Skeletal muscle tissue (tissue), 4 donors: ENCODE measurements around the gene MAP4K4. TPM values are rescaled to one million over a fixed set of nuclear protein-coding genes. Genes with fewer than 3 reads are reported as not detected.
A peak's percentile ranks its signal among the peaks of the same experiment; 100 is the strongest.

Source experiments
- H3K27ac ChIP-seq: one replicate; pipeline ENCODE4 v1.7.0; 2013; ENCODE audit warnings: mild to moderate bottlenecking, low read depth, low read length, inconsistent platforms
- H3K27me3 ChIP-seq, 3 donors: one replicate each; pipeline ENCODE4 v1.7.0; 2013; ENCODE audit warnings: low read length in 3 of 3; ENCODE audit not compliant: control insufficient read depth in 3 of 3, insufficient read depth in 3 of 3
- H3K36me3 ChIP-seq, 3 donors: one replicate each; pipeline ENCODE4 v1.7.0; 2013; ENCODE audit warnings: low read length in 3 of 3; ENCODE audit not compliant: control insufficient read depth in 3 of 3, insufficient read depth in 3 of 3
- H3K4me1 ChIP-seq, 3 donors: one replicate each; pipeline ENCODE4 v1.7.0; 2013; ENCODE audit warnings: low read length in 3 of 3, mild to moderate bottlenecking in 3 of 3; ENCODE audit not compliant: control insufficient read depth in 3 of 3, insufficient read depth in 3 of 3
- H3K4me3 ChIP-seq, 3 donors: one replicate each; pipeline ENCODE4 v1.7.0; 2013; ENCODE audit warnings: low read length in 3 of 3
- H3K9ac ChIP-seq, 3 donors: one replicate each; pipeline ENCODE4 v1.7.0; 2013; ENCODE audit warnings: low read length in 3 of 3, mild to moderate bottlenecking in 3 of 3, moderate library complexity in 2 of 3, low read depth in 1 of 3
- H3K9me3 ChIP-seq, 3 donors: one replicate each; pipeline ENCODE4 v1.7.0; 2013; ENCODE audit warnings: low read length in 3 of 3; ENCODE audit not compliant: control insufficient read depth in 3 of 3
- total RNA-seq: library from RNA; depleted of rRNA; stranded (reverse); fragments of >200 nt; gene quantifications from one replicate; pipeline ENCODE4 v1.2.3, GENCODE V29; 2014
- donor health status: Osteomylitis.

MAP4K4 gene
- total RNA-seq = 77.2 TPM

DNA sequence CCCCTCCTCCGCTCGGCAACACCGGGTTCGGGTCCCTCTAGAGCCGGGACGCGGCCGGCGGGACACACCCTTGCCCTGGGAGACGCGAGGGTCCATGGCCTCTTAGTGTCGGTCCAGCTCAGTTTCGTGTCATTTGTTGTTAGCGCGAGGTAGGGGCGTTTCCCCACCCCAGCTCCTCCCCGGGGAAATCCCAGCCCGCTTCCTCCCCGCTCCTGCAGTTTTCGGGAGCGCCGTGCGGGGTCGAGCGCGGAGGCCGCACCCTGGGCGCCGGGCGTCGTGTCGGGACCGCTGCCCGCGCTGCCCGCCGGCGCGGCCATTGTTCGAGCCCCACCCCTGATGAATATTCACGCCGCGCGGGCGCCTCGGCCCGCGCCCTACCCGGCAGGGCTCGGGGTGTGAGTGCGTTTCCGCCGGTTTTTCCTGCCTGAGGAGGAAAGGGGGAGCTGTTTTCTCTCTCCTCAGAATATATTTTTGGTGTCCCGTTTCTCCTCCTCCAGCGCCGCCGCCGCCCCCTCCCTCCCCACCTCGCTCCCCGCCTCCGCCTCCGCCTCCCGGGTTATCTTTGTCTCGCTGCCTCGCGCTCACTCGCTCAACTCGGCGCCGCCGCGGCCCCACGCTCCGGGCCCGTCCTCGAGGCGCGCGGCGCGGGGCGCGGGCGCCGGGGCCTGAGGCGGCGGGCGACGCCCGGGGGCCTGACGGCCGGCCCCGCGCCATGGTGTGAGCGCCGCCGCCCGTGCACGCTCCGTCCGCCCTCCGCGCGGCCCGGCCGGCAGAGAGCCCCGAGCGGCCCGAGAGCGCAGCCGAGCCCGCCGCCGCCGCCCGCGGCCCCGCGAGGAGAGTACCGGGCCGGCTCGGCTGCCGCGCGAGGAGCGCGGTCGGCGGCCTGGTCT lies at the start of gene MAP4K4:
MAP4K4 (plus strand) TSS at position 584 of the 890 bp plus-strand sequence. CDS start 374 bp downstream, outside the sequence.
- Histone ChIP-seq H3K9me3 (peaks cover 0 to 2% (median 0%) of the 10 kb centered on the region in 3 donors), H3K4me3 (peak within 1 kb of the TSS; percentile 78 to 87 (median 79)), H3K27me3 (no peaks in the 10 kb centered on the region), H3K9ac (peak within 1 kb of the TSS; percentile 77 to 85 (median 79)), H3K4me1 (peaks cover 17 to 19% (median 18%) of the 10 kb centered on the region in 3 donors), H3K27ac (peak within 1 kb of the TSS; percentile 84), H3K36me3 (no peaks in the 10 kb centered on the region)

DNA sequence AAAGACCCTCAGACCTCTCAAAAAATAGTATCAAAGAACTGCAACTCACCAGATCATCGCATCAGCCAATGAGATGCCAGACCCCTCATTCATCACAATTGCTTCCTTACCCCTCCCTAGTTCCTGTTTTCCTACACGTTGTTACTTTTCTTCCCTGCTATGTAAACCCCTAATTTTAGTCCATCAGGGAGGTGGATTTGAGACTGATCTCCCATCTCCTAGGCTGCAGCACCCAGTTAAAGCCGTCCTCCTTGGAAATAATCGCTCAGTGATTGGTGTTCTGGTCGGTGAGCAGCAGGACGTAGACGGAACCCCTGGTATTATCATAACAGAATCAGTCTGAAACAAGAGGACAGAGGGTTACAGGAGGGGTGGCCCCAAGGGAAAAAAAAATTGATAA lies 44.0 kb upstream of the MAP4K4 start:
- Histone ChIP-seq H3K9ac (no peak overlapping the region), H3K4me3 (no peak overlapping the region), H3K27me3 (no peaks in the 10 kb centered on the region), H3K27ac (no peak overlapping the region), H3K9me3 (no peaks in the 10 kb centered on the region), H3K36me3 (no peaks in the 10 kb centered on the region), H3K4me1 (peaks cover 0 to 3% (median 0%) of the 10 kb centered on the region in 3 donors)

DNA sequence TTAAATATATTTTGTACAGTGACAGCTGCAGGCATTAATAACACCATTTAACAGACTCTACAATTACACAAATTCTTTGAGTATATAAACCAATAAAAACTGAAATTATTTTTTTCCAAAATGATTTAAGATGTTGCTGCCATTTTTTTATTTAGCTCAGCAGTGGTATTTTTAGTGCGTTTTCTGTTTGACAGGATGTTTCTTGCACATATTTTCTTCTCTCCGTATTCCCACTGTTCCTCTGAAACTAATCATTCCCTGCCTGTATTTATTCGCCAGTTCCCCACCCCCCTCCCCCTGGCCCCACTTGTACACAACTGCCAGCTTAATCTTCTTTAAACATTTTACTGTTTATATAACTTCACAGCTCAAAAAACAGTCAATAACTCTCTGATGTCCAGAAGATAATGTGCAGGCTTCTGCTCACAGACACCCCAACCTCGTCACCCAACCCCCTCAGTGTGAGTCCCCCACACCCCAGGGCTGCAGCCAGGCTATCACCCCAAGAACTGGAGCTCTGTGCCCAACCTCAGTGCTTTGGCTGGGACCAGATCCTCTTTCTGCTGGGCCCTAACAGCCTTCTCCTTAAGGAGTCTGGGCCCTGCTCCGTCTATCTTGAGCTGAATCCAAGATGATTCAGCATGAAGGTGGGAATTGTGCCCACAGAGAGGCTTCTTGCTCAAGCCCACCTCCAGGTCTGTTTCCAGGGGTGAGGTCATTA lies 41.6 kb upstream of the MAP4K4 start:
- Histone ChIP-seq H3K27me3 (no peaks in the 10 kb centered on the region), H3K9me3 (no peaks in the 10 kb centered on the region), H3K9ac (no peak overlapping the region), H3K27ac (no peak overlapping the region), H3K36me3 (no peaks in the 10 kb centered on the region), H3K4me1 (peaks cover 0 to 3% (median 0%) of the 10 kb centered on the region in 3 donors), H3K4me3 (no peak overlapping the region)

DNA sequence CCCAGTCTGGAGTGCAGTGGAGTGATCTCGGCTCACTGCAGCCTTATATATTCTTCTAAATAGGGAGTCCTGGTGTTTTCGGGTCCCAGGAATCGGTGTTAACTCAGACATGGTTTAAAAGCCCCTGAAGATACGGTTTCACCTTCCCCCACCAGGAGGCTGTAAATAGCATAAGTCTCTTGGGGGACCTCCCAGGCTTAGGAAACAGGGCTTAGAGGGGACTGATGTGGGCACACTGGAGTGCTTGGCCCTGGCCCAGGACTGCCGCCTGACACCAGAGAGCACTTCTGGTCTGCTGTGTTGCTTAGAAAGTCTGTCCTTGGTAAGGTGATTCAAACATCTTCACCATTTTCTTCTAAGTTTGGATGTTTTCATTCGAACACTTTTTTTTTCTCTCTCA lies 39.7 kb upstream of the MAP4K4 start:
- H3K27ac ChIP-seq = no peak overlapping the region
- H3K27me3 ChIP-seq = no peaks in the 10 kb centered on the region
- no peak overlapping the region for H3K4me3 ChIP-seq
- H3K36me3 ChIP-seq = no peaks in the 10 kb centered on the region
- H3K4me1 ChIP-seq = peaks cover 0 to 3% (median 0%) of the 10 kb centered on the region in 3 donors
- H3K9me3 ChIP-seq = no peaks in the 10 kb centered on the region
- no peak overlapping the region for H3K9ac ChIP-seq

DNA sequence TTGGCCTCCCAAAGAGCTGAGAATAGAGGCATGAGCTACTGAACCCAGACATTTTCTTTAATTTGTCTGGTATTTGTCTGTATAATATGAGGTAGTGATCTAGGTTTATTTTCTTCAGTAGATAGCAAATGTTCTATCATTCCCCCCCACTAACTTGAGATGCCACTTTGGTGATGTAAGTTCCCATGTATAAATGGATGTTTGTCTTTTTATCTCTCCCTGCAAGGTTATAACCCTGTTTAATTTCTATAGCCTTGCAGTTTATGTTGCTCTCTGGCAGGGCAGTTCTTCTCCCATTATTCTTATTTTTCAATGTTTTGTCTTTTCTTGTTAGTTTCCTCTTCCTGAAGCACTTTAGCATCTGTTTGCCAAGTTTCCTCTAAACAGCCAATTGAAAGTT lies 39.1 kb upstream of the MAP4K4 start:
- no peaks in the 10 kb centered on the region for H3K9me3 ChIP-seq
- H3K27ac ChIP-seq = no peak overlapping the region
- no peak overlapping the region for H3K9ac ChIP-seq
- H3K4me1 ChIP-seq = peaks cover 0 to 3% (median 0%) of the 10 kb centered on the region in 3 donors
- no peak overlapping the region for H3K4me3 ChIP-seq
- H3K36me3 ChIP-seq = no peaks in the 10 kb centered on the region
- H3K27me3 ChIP-seq = no peaks in the 10 kb centered on the region

DNA sequence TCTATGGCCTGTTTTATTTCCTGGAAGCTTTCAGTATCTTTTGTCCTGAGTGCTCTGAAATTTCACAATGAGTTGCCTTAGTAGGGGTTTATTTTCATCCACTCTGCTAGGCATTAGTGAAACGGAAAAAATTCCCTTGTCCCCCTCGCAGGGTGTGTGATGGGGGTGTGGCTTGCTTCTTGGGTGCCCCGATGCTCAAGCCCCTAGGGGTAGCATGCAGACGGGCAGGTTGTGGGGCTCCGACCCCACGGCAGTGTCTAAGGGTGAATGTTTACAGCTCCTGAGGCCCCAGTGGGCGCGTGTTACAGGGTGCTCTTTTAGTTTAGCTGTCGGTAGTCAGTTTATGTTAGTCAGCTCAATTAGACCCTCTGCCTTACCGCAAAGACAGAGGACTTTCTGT lies 32.2 kb upstream of the MAP4K4 start:
- no peak overlapping the region for H3K27ac ChIP-seq
- no peak overlapping the region for H3K4me3 ChIP-seq
- no peaks in the 10 kb centered on the region for H3K9me3 ChIP-seq
- H3K9ac ChIP-seq = no peak overlapping the region
- no peaks in the 10 kb centered on the region for H3K4me1 ChIP-seq
- H3K36me3 ChIP-seq = no peaks in the 10 kb centered on the region
- no peaks in the 10 kb centered on the region for H3K27me3 ChIP-seq

DNA sequence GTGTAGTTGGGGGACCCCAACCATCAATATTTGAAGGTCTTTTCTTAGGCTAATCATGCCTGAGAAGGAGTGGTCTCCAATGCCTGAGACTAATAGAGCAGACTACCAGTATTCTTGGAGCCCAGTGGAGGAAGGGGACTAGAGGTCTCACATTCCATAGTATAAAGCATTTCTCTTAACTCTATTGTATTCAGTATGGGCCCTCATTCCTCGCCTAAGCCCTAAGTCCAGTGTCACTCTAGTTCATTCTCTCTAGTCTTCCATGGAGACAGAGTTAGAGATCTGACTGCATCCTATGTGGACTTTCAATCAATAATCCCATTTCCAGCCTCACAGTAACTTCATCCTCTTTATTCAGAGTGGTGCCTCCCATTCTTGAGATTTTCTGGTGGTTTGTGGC lies 29.7 kb upstream of the MAP4K4 start:
- Histone ChIP-seq H3K9ac (no peak overlapping the region), H3K36me3 (no peaks in the 10 kb centered on the region), H3K4me3 (no peak overlapping the region), H3K9me3 (no peaks in the 10 kb centered on the region), H3K4me1 (no peaks in the 10 kb centered on the region), H3K27ac (no peak overlapping the region), H3K27me3 (no peaks in the 10 kb centered on the region)

DNA sequence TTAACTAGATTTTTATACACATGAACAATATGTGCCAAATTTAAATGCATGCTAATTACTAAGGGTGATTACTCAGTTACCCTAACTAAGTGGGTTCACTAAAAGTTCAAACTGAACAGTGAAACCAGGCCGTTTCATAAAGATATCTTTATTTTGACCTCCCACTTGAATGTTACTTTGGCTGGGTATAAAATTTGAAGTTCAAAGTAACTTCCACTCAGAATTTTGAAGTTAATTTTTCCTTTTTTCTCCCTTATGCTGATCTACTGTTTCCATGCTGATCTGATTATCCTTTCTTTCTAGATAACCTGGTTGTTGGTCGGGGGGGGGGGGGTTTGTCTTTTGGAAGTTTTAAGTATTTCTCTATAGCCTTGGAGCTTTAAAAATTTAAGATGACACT lies 25.5 kb upstream of the MAP4K4 start:
- Histone ChIP-seq H3K27me3 (no peaks in the 10 kb centered on the region), H3K9ac (no peak overlapping the region), H3K9me3 (no peaks in the 10 kb centered on the region), H3K27ac (no peak overlapping the region), H3K4me3 (no peak overlapping the region), H3K36me3 (no peaks in the 10 kb centered on the region), H3K4me1 (no peaks in the 10 kb centered on the region)

DNA sequence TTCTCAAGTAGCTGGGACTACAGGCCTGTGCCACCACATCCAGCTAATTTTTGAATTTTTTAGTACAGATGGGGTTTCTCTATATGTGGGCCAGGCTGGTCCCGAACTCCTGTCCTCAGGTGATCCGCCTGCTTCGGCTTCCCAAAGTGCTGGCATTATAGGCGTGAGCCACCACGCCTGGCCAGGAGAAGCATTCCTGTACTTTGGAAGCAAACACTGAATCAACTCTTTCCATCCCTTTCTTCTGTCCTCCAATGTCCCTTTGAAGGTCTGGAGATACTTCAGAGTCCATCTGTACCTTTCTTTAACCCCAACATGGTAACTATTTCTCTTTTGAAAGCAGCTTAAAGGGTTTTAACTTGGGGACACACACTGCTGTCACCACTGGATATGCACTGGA lies 23.6 kb upstream of the MAP4K4 start:
- Histone ChIP-seq H3K4me1 (no peaks in the 10 kb centered on the region), H3K36me3 (no peaks in the 10 kb centered on the region), H3K9ac (no peak overlapping the region), H3K4me3 (no peak overlapping the region), H3K27me3 (no peaks in the 10 kb centered on the region), H3K27ac (no peak overlapping the region), H3K9me3 (no peaks in the 10 kb centered on the region)

DNA sequence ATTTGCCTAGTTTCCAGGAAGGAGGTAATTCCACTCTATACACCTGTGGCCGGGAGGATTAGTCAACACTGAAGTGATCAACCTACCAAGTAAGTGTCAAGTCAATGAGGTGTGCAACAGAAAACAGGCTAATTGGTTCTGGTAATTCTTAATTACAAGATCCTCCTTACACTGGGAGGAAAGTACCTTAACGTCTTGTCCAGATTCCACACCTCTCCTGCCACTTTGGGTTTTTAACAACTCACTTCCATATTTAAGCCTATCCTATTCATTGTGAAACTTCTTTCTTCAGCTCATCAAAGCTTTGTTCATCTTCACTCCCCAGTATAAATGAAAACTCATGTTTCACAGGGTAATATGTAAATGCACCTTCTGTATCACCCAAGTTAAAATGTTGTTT lies 22.0 kb upstream of the MAP4K4 start:
- Histone ChIP-seq H3K36me3 (no peaks in the 10 kb centered on the region), H3K4me1 (no peaks in the 10 kb centered on the region), H3K9ac (no peak overlapping the region), H3K9me3 (no peaks in the 10 kb centered on the region), H3K27me3 (no peaks in the 10 kb centered on the region), H3K27ac (no peak overlapping the region), H3K4me3 (no peak overlapping the region)
